OCI-LY1 (cell line): Measurements from ENCODE around the gene PSMB10.

Experiments used
- CTCF ChIP-seq: fragments of 200-600 bp; sonication (generic), shearing (Covaris generic); IDR thresholded peaks from 2 replicates; pipeline ENCODE4 v1.5.1; 2017; ENCODE audit warnings: mild to moderate bottlenecking, antibody characterized with exemption, low read length, moderate library complexity, mixed read lengths
- EZH2 ChIP-seq: fragments of 200-600 bp; sonication (generic), shearing (Covaris generic); IDR thresholded peaks from 2 replicates; pipeline ENCODE4 v1.8.0; 2017; ENCODE audit warnings: borderline replicate concordance, mixed run types, mild to moderate bottlenecking, antibody characterized with exemption, low read length, moderate library complexity, mixed read lengths

- TF ChIP-seq CTCF, result no peak
- TF ChIP-seq EZH2, result no peak
Measured at GRCh38 chr16:67962135-67962534, 25.5 kb upstream of the PSMB10 start.
